ENCODE results near the gene SIDT1. TPM values are rescaled to one million over a fixed set of nuclear protein-coding genes. Genes with fewer than 3 reads are reported as not detected.

SIDT1 gene
- total RNA-seq, result 16.8 TPM

GRCh38 chr3:113531826-113532697 lies at the start of gene SIDT1:
Gene SIDT1, plus strand, starts transcription at chr3:113532555. Its CDS starts 467 bp downstream, at chr3:113533022.
- peak; percentile 55 for DNase-seq (ENCODE audit: low spot score)

- DNase-seq (ENCODE audit: low spot score), result peak; percentile 24
Measured at GRCh38 chr3:113485161-113485609, 47.2 kb upstream of the SIDT1 start.

- peak; percentile 39 for DNase-seq (ENCODE audit: low spot score)
Measured at GRCh38 chr3:113495035-113495434, 37.3 kb upstream of the SIDT1 start.

GRCh38 chr3:113496924-113497323 lies 35.4 kb upstream of the SIDT1 start:
- no peak for DNase-seq (ENCODE audit: low spot score)

- no peak for DNase-seq (ENCODE audit: low spot score)
Measured at GRCh38 chr3:113498221-113499005, 33.9 kb upstream of the SIDT1 start.

GRCh38 chr3:113499081-113499480 lies 33.3 kb upstream of the SIDT1 start:
- no peak for DNase-seq (ENCODE audit: low spot score)

DNA sequence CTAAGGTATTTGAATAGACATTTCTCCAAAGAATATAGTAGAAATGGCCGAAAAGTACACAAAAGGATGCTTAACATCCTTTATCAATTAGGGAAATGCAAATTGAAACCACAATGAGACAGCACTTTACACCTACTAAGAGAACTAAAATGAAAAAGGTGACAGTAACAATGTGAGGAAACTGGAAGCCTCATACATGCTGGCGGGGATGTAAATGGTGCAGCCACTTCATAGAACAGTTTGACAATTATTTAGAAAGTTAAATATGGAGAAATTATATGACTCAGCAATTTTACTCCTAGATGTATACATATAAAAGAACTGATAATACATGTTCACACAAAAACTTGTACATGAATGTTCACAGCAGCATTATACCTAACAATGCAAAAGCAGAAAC lies 30.8 kb upstream of the SIDT1 start:
- DNase-seq (ENCODE audit: low spot score), result no peak

DNA sequence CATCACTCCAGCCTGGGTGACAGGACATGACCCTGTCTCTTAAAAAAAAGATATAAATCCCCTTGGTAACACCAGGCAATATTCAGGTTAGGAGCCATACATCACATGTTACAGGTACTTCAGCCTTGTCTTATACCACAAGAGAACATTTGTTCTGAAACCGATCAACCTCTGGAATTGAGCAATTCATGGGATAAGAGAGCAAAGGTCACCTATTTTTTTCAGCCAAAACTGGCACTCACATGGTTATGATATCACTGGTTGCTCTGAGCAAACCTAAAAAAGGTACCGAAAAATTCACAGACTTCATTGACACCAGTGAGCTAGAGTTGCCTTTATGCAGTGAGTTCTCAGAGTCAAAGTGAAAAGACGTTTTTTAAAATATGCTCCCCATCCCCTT lies 26.5 kb upstream of the SIDT1 start:
- no peak for DNase-seq (ENCODE audit: low spot score)

DNA sequence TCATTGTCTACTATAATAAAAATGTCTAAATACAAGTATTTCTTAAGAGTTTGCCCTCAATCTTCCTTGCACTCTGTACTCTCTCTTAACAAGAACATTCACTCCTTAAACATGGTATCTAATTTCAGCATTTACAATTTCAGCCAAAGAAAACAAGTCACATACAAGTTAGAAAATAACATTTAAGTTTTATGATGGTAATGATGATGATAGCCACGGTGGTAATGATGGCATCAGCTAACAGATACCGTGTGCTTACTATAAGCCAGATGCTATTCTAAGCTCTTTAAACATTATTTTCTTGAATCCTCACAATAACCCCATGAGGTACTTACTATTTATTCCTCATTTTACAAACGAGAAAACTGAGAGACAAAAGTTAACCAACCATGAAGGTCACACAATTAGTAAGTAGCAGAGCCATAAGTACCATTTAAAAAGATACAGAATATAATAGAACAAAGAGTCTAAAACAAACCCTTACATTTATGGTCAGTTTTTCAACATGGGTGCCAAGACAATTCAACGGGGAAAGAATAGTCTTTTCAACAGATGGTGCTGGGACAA lies 24.8 kb upstream of the SIDT1 start:
- DNase-seq (ENCODE audit: low spot score), result no peak

DNA sequence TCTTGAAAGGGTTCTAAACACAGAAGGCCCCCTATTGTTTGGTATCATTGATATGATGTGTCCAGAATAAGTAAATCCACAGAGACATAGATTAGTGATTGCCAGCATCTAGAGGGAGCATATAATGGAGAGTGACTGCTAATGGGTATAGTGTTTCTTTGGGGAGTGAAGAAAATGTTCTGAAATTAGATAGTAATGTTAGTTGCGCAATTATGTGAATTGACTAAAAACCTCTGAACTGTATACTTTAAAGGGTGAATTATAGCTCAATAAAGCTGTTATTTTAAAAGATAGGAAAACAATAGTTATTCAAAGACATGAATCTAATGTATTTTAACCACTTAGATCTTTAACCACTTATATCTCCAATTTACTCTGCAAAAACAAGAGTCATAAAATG lies 23.4 kb upstream of the SIDT1 start:
- DNase-seq (ENCODE audit: low spot score), result no peak

DNA sequence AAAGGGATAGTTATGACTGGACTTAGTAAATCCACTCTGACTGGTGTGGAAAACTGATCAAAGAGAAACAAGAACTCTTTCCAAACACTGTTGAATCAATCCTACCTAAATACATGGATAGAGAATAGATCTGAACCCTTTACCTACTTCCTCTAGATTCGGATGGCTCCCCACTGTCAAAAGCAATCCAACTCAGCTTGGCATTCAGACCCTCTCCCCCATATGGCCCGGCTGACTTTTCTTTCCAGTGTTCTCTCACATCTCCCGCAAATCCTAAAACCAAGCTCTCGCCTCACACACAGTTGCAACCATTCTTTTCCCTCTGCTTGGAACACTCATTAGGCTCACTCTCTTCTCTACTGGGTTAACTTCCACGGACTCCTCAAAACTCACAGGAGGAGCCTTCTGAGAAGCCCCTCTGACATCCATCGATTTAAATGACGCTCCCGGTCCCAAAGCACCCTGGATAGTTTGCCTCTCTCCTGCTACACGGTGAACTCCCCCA lies 18.0 kb upstream of the SIDT1 start:
- no peak for DNase-seq (ENCODE audit: low spot score)

DNA sequence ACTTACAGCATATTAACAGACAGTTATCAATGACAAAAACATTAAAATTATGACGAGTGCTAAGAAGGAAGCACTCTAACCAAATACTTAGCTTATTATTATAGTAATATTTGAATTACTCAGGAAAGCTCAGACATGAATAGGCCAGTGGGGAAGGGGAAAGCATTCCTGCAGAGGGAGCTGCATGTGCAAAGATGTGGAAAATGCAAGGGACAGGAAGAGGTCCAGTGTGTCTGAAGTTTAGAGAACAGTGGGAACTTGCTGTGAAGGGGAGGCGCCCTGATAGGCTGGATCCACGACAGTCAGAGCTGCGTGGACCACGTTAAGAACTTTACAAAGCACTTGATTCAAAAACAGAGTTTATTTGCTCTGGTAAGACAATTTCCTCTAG lies 16.2 kb upstream of the SIDT1 start:
- no peak for DNase-seq (ENCODE audit: low spot score)

GRCh38 chr3:113521981-113522380 lies 10.4 kb upstream of the SIDT1 start:
- no peak for DNase-seq (ENCODE audit: low spot score)

DNA sequence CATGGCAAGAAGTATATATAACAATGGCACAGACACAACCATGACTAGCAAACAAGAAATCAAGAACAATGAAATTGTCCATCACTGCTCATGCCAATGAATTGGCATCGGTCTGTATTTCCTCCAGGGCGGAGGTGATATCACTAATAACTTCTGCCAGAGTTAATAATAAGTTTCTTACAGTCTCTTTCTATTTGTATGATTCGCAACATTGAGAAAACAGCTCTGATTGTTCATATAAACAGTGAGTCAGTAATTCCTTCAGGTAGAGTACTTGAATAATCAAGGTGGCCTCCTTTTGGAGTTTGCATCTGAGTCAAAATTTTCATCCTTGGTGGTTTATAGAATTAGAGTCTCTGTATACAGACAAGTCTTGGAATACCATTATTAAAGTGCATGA lies 9.1 kb upstream of the SIDT1 start:
- no peak for DNase-seq (ENCODE audit: low spot score)

GRCh38 chr3:113532698-113533533 lies 561 bp downstream of the SIDT1 start:
- DNase-seq (ENCODE audit: low spot score), result no peak

- DNase-seq (ENCODE audit: low spot score), result no peak
Measured at GRCh38 chr3:113533534-113533892, 1.2 kb downstream of the SIDT1 start.

- DNase-seq (ENCODE audit: low spot score), result no peak
Measured at GRCh38 chr3:113534365-113534764, 2.0 kb downstream of the SIDT1 start.

- DNase-seq (ENCODE audit: low spot score), result no peak
Measured at GRCh38 chr3:113535898-113536297, 3.5 kb downstream of the SIDT1 start.

DNA sequence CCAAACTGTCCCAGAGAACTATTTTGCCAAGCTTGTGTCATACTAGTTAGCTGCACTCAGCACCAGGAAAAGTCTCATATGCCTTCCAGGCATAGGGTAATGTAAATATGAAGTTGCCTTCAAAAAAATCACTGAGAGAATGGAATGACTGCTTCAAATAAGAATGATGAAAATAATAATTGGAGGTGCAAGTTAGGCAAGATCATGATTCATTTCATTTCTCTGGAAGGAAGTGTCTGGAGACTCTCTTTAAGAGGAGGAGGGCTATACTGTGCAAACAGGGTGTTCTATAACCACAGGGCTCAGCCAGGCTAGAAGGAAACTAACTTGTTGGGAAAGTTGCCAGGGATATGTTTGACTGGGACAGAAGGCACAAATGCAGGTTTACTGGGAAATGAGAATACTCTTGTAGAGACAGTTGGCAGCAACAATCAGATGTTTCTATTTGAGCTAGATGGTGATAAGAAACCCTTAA lies 4.3 kb downstream of the SIDT1 start:
- no peak for DNase-seq (ENCODE audit: low spot score)

DNA sequence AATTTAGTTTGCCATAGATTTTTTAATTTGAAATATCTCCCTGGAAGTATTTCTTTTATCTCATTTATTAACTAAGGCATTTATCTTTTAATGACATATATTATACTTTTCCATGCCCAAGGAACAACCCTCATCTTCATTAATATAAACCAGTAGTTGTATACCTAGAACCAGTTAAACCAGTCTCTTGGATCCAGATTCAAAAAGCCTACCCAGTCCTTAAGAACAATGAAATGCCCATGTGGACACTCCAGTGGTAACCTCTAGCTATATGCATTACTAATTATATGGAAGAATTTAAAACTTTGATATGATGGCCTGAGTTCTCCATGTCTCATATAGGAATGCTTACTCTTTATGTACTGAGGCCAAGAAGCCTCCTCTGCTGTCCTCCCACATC lies 4.8 kb downstream of the SIDT1 start:
- DNase-seq (ENCODE audit: low spot score), result no peak

- DNase-seq (ENCODE audit: low spot score), result no peak
Measured at GRCh38 chr3:113541519-113541918, 9.2 kb downstream of the SIDT1 start.

All from mucosa of gallbladder (tissue), 1 donor.